ENCODE measurements around the gene MPND.

Gene MPND

DNA sequence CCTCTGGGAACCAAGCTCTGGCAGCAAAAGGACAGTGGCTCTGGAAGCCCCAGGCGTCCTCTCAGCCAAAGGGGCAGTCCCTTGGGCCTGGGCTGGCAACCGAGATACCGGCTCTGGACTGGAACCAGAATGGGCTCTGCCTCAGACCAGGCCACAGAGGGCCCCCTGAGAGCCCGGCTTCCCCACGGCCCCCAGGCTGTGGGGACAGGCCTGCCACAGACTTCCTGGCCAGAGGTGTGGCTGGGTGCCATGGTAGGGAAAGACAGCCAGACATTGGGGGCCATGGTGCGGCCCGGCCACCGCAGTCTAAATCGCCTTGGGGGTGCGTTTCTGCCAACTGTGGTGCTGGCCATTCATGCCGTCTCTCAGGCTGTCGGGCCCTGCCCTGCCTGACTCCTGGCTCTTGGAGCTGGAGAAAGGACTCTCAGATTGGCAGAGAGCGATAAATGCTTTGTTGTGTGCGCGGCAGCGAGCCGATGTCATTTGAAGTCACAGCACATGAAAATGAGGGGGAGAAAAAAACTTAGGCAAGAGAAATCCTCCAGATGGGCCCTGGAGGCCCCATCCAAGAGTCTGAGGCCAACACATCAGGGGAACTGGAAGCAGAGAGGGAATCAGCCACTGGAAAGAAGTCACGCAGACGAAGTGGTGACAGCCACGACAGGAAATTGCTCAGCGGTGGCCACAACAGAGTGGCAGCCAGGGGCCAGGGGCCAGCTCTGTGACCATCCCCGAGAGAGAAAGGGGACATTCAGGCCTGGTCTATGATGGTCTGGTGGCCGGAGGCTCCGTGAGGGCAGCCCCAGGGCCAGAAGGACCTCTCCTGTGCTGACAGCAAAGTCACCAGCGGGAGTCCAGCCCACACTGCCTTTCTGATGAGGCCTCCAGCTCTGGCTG is 30.5 kb downstream of the MPND start:
- TF ChIP-seq, protein P1, sequence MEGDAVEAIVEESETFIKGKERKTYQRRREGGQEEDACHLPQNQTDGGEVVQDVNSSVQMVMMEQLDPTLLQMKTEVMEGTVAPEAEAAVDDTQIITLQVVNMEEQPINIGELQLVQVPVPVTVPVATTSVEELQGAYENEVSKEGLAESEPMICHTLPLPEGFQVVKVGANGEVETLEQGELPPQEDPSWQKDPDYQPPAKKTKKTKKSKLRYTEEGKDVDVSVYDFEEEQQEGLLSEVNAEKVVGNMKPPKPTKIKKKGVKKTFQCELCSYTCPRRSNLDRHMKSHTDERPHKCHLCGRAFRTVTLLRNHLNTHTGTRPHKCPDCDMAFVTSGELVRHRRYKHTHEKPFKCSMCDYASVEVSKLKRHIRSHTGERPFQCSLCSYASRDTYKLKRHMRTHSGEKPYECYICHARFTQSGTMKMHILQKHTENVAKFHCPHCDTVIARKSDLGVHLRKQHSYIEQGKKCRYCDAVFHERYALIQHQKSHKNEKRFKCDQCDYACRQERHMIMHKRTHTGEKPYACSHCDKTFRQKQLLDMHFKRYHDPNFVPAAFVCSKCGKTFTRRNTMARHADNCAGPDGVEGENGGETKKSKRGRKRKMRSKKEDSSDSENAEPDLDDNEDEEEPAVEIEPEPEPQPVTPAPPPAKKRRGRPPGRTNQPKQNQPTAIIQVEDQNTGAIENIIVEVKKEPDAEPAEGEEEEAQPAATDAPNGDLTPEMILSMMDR (IDR thresholded peaks at IDR 0.05; ENCODE audit: low read depth, low read length) = no peak
- H3K4me3 ChIP-seq (ENCODE audit: low read depth, low read length) = peak overlapping the region; percentile 8; the same call in 1 of the 2 replicates

DNA sequence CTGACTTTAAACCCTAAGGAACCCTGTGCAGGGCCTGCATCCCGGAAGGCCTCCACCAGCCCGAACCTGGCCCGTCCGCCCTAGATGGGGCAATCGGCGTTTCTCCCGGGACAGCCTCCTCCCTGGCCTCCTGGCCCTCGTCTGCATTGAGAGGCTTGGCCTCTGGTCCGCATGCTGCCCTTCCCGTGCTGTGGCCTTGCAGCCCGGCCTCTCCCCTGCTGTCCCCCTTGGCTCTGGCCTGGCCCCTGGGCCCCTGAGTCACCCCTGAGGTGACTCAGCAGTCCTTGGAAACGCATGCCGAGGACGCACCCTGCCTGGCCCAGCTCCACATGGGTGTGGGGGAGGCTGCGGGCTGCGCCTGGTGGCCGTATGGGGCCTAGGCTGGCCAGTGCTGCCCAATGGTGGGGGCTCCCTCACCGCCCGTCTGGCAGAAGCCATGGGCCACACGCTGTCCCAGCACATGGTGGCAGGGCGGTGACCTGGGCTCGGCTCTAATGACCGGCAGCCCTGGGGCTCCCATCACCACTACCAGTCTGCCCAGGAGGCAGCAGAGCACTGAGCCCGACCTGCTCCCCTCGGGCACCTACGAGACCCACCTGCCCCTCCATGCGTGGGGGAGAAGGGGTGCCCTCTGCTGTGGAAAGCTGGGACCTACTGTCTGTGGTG is 31.3 kb downstream of the MPND start:
- TF ChIP-seq, protein P1 (IDR thresholded peaks at IDR 0.05; ENCODE audit: low read depth, low read length) = no peak
- H3K4me3 ChIP-seq (ENCODE audit: low read depth, low read length) = peak overlapping the region; percentile 8; the same call in 1 of the 2 replicates

DNA sequence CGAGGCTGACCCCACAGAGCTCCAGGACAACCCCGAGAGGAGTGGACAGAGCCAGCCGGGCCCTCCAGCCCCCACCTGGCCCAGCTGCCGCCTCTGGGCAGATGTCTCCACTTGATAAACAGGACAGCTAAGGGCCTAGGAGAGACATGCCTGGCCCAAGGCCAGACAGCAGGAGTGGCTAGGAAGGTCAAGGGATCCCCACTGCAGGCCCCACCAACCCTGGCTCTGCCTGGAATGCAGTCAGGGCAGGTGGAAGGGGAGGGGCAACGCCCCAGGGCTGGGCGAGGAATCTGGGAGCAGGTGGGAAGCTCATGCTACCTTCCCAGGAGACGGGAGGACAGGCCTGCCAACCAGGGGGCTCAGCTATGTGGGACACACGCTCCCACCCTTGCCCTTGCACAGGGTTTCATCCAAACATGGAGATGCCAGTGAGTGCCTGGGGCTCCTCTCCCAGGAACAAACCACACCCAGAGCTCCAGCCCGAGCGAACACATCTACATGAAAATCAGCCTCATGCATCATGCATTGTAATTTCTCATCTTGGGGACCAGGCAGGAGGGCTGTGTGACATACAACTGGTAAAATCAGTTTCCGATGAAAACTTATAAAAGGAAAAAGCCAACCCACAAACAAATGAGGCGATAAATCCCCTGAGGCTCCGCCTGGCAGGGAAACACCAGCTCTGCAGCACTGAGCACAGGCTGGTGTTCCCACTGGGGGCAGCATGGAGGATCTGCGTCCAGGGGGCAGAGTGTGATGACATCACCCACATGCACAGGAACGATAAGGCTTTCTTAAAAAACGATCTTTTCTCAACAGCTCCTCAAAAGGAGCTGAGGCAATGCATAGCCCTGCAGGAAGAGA is 32.0 kb downstream of the MPND start:
- no peak overlapping the region for H3K4me3 ChIP-seq (ENCODE audit: low read depth, low read length)
- TF ChIP-seq, protein P1 (IDR thresholded peaks at IDR 0.05; ENCODE audit: low read depth, low read length) = peak; percentile 43

DNA sequence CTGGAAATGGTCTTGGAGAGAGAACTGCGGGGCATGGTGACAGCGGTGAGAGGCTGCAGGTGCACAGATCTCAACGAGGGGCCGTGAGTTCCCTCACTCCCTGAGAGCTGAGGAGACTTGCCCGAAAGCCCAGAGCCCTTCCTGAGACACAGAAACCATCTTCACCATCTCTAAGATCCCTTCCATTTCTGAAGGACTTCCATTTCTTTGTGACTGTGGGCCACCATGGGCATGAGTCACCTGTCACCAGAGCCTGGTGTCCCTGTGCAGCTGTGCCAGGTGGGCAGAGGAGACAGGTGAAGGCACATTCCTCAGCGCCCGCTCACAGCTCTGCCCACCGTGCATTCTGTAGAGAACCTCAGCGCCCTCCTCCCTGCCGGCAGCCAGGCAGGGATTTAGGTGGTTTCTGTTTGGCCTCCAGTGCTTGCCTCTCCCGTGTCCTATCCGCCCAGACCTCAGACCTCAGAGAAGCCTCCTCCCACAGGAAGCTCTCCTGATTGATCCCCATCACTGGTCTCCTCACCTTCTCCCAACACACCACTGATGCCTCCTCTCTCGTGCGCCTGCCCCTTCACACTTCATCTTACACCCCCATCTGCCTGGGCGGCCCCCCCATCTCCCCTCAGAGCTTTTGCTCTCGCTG is 32.8 kb downstream of the MPND start:
- TF ChIP-seq, protein P1 (IDR thresholded peaks at IDR 0.05; ENCODE audit: low read depth, low read length) = no peak
- no peak overlapping the region for H3K4me3 ChIP-seq (ENCODE audit: low read depth, low read length)

DNA sequence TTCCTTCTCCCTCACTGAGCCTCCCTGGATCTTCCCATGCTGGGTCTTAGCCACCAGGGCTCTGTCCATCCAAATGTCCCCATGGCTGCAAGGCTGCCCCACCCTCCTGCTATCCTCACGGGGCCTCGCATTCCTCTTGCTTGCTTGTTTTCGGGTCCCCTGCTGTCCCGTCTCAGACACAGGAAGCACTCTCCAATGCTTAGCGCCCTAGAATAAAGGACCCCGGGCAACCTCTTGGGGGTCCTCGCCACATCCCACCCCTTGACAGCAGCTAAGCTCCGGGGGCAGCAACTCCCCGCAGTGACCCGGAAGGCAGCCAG is 33.3 kb downstream of the MPND start:
- TF ChIP-seq, protein P1 (IDR thresholded peaks at IDR 0.05; ENCODE audit: low read depth, low read length) = no peak
- no peak overlapping the region for H3K4me3 ChIP-seq (ENCODE audit: low read depth, low read length)

DNA sequence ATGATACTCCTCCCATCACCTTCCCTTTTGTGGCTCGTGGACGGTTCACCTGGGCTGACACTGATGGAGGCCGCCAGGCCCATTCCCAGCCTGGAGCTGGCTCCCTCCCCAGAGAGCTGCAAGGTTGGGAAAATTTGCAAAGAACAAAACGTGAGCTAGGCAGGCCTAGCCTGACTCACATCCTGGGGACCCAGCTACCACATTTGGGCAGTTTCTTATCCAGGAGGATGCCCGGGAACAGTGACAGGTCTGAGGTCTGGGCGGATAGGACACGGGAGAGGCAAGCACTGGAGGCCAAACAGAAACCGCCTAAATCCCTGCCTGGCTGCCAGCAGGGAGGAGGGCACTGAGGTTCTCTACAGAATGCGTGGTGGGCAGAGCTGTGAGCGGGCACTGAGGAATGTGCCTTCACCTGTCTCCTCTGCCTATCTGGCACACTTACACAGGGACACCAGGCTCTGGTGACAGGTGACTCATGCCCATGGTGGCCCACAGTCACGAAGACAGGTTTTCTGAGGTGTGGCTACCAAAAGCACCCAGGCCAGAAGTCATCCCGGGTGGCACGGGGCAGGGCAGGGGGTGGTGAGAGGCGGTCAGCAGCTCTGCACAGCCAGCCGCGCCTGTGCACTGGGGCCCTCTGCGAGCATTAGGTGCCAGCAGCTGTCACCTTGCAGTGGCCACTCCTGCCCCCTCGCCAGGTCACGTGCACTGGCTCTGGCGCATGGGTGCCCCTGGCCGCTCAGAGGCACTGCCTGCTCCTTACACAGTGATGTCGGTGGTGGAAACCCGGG is 33.8 kb downstream of the MPND start:
- no peak overlapping the region for H3K4me3 ChIP-seq (ENCODE audit: low read depth, low read length)
- TF ChIP-seq, protein P1 (IDR thresholded peaks at IDR 0.05; ENCODE audit: low read depth, low read length) = no peak
